Measurements from ENCODE around the gene DDI2. TPM values are rescaled to one million over a fixed set of nuclear protein-coding genes. Genes with fewer than 3 reads are reported as not detected.

The DDI2 gene
- total RNA-seq, 1 donor from 2014 or later: 13.7 TPM

GRCh38 chr1:15674386-15675159, 57.3 kb downstream of the DDI2 start:
- TF ChIP-seq CTCF (IDR thresholded peaks at IDR 0.05; ENCODE audit: insufficient read depth, low read length, severe bottlenecking): no peak
- DNase-seq (ENCODE audit: low read depth) (no peak), FAIRE-seq (no peak)
- Histone ChIP-seq H3K4me3 (ENCODE audit: low read depth, low read length) (no peak overlapping the region), H3K27me3 (ENCODE audit: control insufficient read depth, insufficient read depth, low read length) (no peaks in the 10 kb centered on the region), H3K36me3 (ENCODE audit: control insufficient read depth, insufficient read depth, low read length) (no peaks in the 10 kb centered on the region)

- H3K27me3 ChIP-seq (ENCODE audit: control insufficient read depth, insufficient read depth, low read length): no peaks in the 10 kb centered on the region
- no peak for FAIRE-seq
- TF ChIP-seq CTCF (IDR thresholded peaks at IDR 0.05; ENCODE audit: insufficient read depth, low read length, severe bottlenecking): no peak
These were observed 58.8 kb downstream of the DDI2 start for GRCh38 chr1:15676010-15676409.

GRCh38 chr1:15676688-15677661, 59.7 kb downstream of the DDI2 start:
- Histone ChIP-seq H3K36me3 (ENCODE audit: control insufficient read depth, insufficient read depth, low read length) (no peaks in the 10 kb centered on the region), H3K4me3 (ENCODE audit: low read depth, low read length) (no peak overlapping the region), H3K27me3 (ENCODE audit: control insufficient read depth, insufficient read depth, low read length) (no peaks in the 10 kb centered on the region)
- DNase-seq (ENCODE audit: low read depth) (no peak), FAIRE-seq (no peak)
- no peak for TF ChIP-seq CTCF (IDR thresholded peaks at IDR 0.05; ENCODE audit: insufficient read depth, low read length, severe bottlenecking)

More at GRCh38 chr1:15676010-15676409, 58.8 kb downstream of the DDI2 start:
- H3K36me3 ChIP-seq (ENCODE audit: control insufficient read depth, insufficient read depth, low read length): no peaks in the 10 kb centered on the region
- no peak for DNase-seq (ENCODE audit: low read depth)
- no peak overlapping the region for H3K4me3 ChIP-seq (ENCODE audit: low read depth, low read length)

- no peak for TF ChIP-seq CTCF (IDR thresholded peaks at IDR 0.05; ENCODE audit: insufficient read depth, low read length, severe bottlenecking)
- FAIRE-seq: no peak
- no peaks in the 10 kb centered on the region for H3K36me3 ChIP-seq (ENCODE audit: control insufficient read depth, insufficient read depth, low read length)
- DNase-seq (ENCODE audit: low read depth): peak; percentile 96
- no peaks in the 10 kb centered on the region for H3K27me3 ChIP-seq (ENCODE audit: control insufficient read depth, insufficient read depth, low read length)
- no peak overlapping the region for H3K4me3 ChIP-seq (ENCODE audit: low read depth, low read length)
These were observed 61.3 kb downstream of the DDI2 start for GRCh38 chr1:15678578-15678977.

- no peak for TF ChIP-seq CTCF (IDR thresholded peaks at IDR 0.05; ENCODE audit: insufficient read depth, low read length, severe bottlenecking)
- H3K36me3 ChIP-seq (ENCODE audit: control insufficient read depth, insufficient read depth, low read length): no peaks in the 10 kb centered on the region
- H3K4me3 ChIP-seq (ENCODE audit: low read depth, low read length): no peak overlapping the region
- no peaks in the 10 kb centered on the region for H3K27me3 ChIP-seq (ENCODE audit: control insufficient read depth, insufficient read depth, low read length)
- DNase-seq (ENCODE audit: low read depth) (peak; percentile 81), FAIRE-seq (peak; percentile 64)
These were observed 62.9 kb downstream of the DDI2 start for GRCh38 chr1:15680131-15680530.

Measured in bronchial epithelial cell (primary cell).